Ishikawa (cell line): ENCODE results near the gene GANC.

Source experiments
- CEBPB ChIP-seq: IDR thresholded peaks from 2 replicates; pipeline ENCODE4 v1.6.1; 2012
- EP300 ChIP-seq: IDR thresholded peaks from 2 replicates; pipeline ENCODE4 v1.6.1; 2012; ENCODE audit warnings: borderline replicate concordance
- MAX ChIP-seq: IDR thresholded peaks from 2 replicates; pipeline ENCODE4 v1.6.1; 2012
- RAD21 ChIP-seq: IDR thresholded peaks from 2 replicates; pipeline ENCODE4 v1.6.1; 2012; ENCODE audit warnings: low read depth
- REST ChIP-seq: IDR thresholded peaks from 2 replicates; pipeline ENCODE4 v1.6.1; 2012; ENCODE audit warnings: low read depth, mild to moderate bottlenecking

GRCh38 chr15:42359985-42360384 is 87.0 kb downstream of the GANC start:
- TF ChIP-seq REST (no peak), MAX (no peak), RAD21 (no peak), EP300 (no peak), CEBPB (no peak)
